IPS-18a (cell line): ENCODE measurements around the gene FAM24B.
"Not testable (repeated sequence)": the region's sequence is repeated elsewhere in the genome, so short reads cannot be mapped to it uniquely, and the experiment has no call there.

ENCODE experiments used
- H3K27ac ChIP-seq: one replicate; pipeline ENCODE4 v1.5.1; 2013; ENCODE audit warnings: low read length
- H3K27me3 ChIP-seq: one replicate; pipeline ENCODE4 v1.6.1; 2013; ENCODE audit warnings: mild to moderate bottlenecking, low read length; ENCODE audit not compliant: control insufficient read depth, insufficient read depth
- H3K36me3 ChIP-seq: one replicate; pipeline ENCODE4 v1.6.1; 2013; ENCODE audit warnings: low read depth, low read length; ENCODE audit not compliant: control insufficient read depth
- H3K4me1 ChIP-seq: one replicate; pipeline ENCODE4 v1.6.1; 2013; ENCODE audit warnings: low read depth, low read length; ENCODE audit not compliant: control insufficient read depth
- H3K4me3 ChIP-seq: one replicate; pipeline ENCODE4 v1.5.1; 2013; ENCODE audit warnings: low read length
- H3K9ac ChIP-seq: one replicate; pipeline ENCODE4 v1.6.1; 2013; ENCODE audit warnings: mild to moderate bottlenecking, low read length, moderate library complexity
- H3K9me3 ChIP-seq: one replicate; pipeline ENCODE4 v1.6.1; 2013; ENCODE audit warnings: low read depth, low read length; ENCODE audit not compliant: control insufficient read depth

Gene FAM24B, protein sequence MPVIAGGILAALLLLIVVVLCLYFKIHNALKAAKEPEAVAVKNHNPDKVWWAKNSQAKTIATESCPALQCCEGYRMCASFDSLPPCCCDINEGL

DNA sequence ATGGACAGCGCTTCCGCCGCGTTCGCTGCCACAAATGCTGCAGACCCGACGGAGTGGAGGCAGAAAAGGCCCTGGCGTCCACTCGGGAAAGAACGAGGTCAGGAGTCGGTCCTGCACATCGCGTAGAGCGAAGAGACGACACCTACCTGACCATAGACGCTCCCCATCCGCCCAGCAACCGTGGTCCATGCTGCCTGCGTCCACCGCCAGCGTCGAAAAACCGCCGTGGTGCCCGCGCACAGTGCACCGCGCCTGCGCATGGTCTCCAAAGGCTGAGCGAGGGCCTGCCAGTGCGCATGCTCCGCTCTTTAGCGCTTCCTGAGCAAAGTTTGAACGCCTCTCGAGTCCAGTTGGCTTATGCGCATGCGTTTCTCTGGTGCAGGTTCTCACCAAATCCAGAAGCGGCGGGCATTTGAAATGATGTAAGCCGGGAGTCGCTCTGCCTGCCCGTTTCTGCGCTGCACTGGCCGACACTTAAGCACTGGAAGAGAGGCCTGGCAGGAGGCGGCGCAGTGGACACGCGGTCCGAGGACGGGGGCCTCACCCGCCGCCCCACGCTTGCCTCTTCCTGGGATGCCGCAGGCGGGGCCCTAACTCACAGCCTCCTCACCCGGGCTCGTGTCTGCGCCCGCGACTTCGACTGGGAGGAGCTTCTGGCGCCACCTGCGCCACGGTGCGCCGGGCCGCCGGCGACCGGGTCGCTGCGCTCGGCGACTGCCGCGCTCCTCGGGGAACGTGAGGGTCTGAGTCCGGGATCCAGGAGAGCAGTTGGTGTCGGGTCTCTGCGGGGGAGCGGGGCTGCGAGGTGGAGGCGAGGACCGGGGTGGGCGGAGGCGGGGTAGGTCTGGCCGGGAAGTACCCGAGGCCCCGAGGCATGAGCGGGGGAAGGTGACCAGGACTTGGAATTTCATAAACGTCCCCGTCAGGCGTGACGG lies at the start of gene FAM24B:
FAM24B (minus strand) TSS at position 243 of the 935 bp plus-strand sequence. CDS start 29,066 bp downstream, outside the sequence.
- Histone ChIP-seq H3K27ac (no peak within 1 kb of the TSS), H3K4me3 (peak within 1 kb of the TSS; percentile 73), H3K9ac (peak within 1 kb of the TSS; percentile 53)

DNA sequence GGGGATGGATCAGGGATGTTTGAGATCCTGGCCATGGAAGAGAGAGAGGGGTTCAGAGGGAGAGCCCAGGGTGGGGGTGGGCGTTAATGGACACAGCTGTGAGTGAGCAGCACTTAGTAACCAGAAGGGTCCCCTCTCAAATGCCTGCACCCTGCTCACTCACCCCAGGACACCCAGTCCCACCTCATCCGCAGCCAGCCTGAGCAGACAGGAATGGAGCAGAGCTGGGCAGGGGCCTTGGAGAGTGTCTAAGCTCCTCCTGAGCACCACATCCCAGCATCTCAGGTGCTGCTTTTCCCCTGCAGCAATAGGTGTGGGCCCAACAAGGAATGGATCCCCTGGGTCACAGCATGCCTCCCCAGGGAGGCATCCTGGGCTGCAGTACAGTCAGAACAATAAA lies 36.3 kb upstream of the FAM24B start:
- H3K4me1 ChIP-seq = no peaks in the 10 kb centered on the region

More for the DNA sequence above, at the start of gene FAM24B:
- Histone ChIP-seq H3K27me3 (no peaks in the 10 kb centered on the region), H3K9me3 (no peaks in the 10 kb centered on the region), H3K36me3 (no peaks in the 10 kb centered on the region), H3K4me1 (peaks cover 35% of the 10 kb centered on the region)

DNA sequence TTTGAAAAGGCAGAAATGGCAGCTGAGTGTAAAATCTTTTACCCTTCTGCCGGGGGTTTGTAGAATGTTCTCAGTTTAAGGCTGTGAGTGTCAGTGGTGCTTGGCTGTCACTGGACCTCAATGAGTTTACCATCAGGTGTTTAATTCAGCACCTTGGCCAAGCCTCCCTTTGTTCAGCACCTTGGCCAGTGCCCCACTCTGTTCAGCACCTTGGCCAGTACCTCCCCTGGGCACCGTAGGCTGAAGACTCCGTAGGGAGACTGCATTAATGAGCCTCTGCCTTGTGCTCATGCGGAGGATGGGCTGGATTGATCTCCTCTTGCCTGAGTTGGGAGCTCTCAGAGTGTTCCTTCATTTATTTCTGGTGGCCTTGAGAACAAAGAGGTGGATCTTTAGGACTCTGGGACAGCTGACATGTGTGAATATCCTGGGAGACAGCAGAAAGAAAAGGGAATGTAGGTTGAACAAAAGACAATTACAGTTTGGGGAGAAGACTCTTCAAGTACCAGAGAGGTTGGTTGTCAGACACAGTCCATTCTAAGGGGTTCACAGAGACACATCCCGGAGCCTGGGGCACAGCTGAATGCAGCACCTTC lies 32.6 kb upstream of the FAM24B start:
- no peaks in the 10 kb centered on the region for H3K27me3 ChIP-seq
- no peak overlapping the region for H3K4me3 ChIP-seq
- H3K9me3 ChIP-seq = no peaks in the 10 kb centered on the region
- H3K4me1 ChIP-seq = no peaks in the 10 kb centered on the region
- no peak overlapping the region for H3K27ac ChIP-seq
- no peaks in the 10 kb centered on the region for H3K36me3 ChIP-seq
- no peak overlapping the region for H3K9ac ChIP-seq

More for the DNA sequence above, 36.3 kb upstream of the FAM24B start:
- Histone ChIP-seq H3K9ac (no peak overlapping the region), H3K9me3 (no peaks in the 10 kb centered on the region), H3K4me3 (no peak overlapping the region), H3K27ac (no peak overlapping the region), H3K36me3 (no peaks in the 10 kb centered on the region), H3K27me3 (no peaks in the 10 kb centered on the region)

DNA sequence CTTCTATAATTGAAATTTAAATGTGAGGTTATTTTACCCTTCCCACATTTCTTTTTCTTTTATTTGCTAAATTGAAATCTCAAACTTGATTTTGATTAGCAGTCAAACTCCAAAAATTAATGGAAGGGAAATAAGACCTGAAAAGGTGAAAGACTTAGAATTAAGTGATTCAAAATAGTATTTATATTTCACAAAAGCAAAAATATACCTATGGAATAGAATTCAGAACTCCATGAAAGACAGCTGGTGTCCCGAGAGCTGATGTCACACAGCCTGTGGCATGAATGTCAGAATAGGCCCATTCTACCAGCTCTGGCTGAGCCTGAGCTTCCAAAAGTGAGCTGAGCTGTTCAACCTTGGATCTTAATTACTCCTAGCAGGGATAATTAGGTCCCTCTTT lies 30.9 kb upstream of the FAM24B start, which contains the start of gene FAM24A:
FAM24A (plus strand) TSS at position 301 of the 400 bp plus-strand sequence. CDS start 1,025 bp downstream, outside the sequence.
- Histone ChIP-seq H3K9me3 (no peaks in the 10 kb centered on the region), H3K27me3 (no peaks in the 10 kb centered on the region), H3K27ac (no peak within 1 kb of the TSS), H3K4me1 (no peaks in the 10 kb centered on the region), H3K9ac (no peak within 1 kb of the TSS), H3K36me3 (no peaks in the 10 kb centered on the region), H3K4me3 (no peak within 1 kb of the TSS)

DNA sequence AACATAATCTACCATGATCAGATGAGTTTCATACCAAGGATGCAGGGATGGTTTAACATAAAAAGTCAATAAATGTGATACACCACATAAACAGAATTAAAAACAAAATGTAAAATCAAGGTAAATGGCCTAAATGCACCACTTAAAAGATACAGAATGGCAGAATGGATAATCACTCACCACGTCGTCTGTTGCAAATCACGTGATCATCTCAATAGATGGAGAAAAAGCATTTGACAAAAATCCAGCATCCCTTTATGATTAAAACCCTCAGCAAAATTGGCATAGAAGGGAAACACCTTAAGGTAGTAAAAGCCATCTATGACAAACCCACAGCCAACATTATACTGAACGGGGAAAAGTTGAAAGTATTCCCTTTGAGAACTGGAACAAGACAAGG lies 24.5 kb upstream of the FAM24B start:
- H3K27me3 ChIP-seq, H3K9ac ChIP-seq, H3K4me1 ChIP-seq, H3K27ac ChIP-seq, H3K9me3 ChIP-seq, H3K4me3 ChIP-seq, H3K36me3 ChIP-seq: not testable (repeated sequence)

DNA sequence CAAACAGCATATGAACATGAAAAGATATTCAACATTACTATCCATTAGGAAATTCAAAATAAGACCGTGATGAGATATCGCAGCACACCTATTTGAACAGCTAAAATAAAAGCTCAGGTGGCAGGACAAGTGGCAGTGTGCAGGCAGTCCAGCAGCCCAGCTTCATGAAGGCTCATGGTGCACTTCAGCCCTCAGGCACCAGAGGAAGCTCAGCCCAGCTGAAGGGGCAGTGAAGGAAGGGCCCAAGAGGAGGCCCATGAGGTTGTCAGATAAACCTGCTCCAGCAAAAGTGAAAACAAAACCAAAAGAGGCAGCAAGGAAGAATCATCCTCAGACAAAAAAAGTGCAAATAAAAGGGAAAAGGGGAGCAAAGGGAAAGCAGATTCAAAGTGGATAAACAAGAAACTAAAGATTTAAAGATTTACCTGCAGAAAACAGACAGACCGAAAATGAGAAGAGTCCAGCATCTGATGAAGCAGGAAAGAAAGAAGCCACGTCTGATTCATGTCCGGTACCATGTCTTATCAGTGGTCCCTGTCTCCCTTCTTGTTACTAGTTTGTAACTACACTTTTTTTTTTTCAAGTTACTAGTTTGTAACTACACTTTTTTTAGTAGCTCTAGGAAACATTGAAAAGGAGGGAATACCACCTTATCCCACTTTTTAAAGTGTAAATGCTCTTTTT lies 15.0 kb upstream of the FAM24B start:
- no peak overlapping the region for H3K4me3 ChIP-seq
- H3K9me3 ChIP-seq = no peaks in the 10 kb centered on the region
- no peaks in the 10 kb centered on the region for H3K27me3 ChIP-seq
- H3K27ac ChIP-seq = no peak overlapping the region
- no peaks in the 10 kb centered on the region for H3K36me3 ChIP-seq
- no peak overlapping the region for H3K9ac ChIP-seq
- H3K4me1 ChIP-seq = no peaks in the 10 kb centered on the region

DNA sequence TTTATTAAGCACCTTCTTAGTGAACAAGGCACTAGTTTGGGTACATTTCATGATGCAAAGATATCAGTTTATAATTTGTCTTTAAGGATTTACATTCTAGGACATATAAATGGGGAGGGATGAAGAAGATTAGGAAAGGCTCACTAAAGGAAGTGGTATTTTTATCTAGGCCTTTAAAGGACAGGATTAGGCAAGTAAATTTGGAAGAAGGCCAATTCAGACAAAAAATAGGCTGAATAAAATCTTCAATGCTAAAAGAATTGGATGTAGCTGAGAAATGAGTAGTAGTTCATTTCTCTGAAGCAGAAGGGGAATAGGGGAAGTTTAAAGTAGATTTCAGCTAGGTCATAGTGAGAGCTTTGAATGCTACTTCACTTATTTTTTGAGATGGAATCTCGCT lies 4.8 kb upstream of the FAM24B start:
- Histone ChIP-seq H3K27me3 (no peaks in the 10 kb centered on the region), H3K4me1 (peaks cover 2% of the 10 kb centered on the region), H3K27ac (no peak overlapping the region), H3K4me3 (no peak overlapping the region), H3K9me3 (no peaks in the 10 kb centered on the region), H3K36me3 (no peaks in the 10 kb centered on the region), H3K9ac (no peak overlapping the region)

DNA sequence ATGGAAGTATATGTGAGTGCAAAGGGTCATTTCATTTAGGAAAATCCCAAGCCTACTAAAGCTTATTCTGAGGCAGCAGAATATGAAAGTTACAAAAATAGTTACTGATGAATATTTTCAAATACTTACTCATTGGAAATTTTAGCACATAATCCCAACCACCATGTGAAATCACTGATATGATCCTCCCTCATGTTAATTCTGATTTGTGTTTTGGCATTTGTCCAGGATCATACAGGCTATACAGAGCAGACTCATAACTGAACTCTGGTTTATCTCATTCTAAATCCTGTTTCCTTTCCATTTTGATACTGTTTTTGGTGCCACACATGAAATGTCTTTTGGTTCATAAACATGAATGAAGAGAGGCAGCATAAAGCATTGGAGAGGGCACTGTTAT lies 3.4 kb upstream of the FAM24B start:
- no peak overlapping the region for H3K9ac ChIP-seq
- no peaks in the 10 kb centered on the region for H3K27me3 ChIP-seq
- H3K4me3 ChIP-seq = no peak overlapping the region
- peaks cover 8% of the 10 kb centered on the region for H3K4me1 ChIP-seq
- no peak overlapping the region for H3K27ac ChIP-seq
- no peaks in the 10 kb centered on the region for H3K9me3 ChIP-seq
- H3K36me3 ChIP-seq = no peaks in the 10 kb centered on the region

DNA sequence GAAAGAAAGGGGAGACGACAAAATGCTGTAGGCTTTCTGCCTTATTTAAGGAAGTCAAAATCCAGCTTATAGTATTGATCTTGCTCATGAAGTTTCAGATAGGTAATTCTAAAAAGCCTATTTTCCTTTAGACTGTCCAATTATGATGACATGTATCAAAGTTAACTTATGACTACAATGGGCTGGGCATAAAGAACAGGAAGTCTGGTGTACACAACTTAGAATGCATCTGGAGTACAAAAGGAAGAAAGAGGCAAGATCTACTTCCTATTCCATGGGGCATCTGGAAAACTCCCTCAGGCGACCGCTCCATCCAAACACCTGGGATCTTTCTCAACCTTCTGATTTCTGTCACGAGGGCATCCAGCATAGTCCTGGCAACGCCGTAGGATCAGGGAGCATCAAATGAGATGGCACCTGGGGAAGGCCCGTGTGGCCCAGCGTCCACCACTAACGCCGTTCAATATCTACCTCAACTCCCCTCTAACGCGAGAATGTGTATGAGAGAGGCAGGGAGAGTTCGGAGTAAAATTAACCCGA lies 512 bp downstream of the FAM24B start:
- Histone ChIP-seq H3K4me3 (peak overlapping the region; percentile 73), H3K9ac (peak overlapping the region; percentile 53), H3K4me1 (peaks cover 42% of the 10 kb centered on the region), H3K27me3 (no peaks in the 10 kb centered on the region), H3K27ac (no peak overlapping the region), H3K9me3 (no peaks in the 10 kb centered on the region), H3K36me3 (no peaks in the 10 kb centered on the region)

DNA sequence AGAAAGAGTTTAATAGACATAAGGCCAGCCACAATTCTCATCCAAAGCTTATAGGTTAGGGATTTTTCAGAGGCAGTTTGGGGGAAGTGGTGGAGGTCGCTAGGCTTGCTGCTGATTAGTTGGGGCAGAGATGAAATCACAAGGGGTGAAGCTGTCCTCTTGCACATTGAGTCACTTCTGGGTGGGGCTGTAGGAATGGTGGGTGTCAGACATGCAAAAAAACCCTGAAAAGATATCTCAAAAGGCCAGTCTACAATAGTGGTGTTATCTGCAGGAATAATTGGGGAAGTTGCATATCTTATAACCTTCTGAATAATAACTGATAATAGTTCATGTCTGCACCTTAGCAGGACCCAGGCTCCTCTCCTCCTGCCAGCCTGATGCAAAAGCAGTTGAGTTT lies 2.1 kb downstream of the FAM24B start:
- Histone ChIP-seq H3K27ac (peak overlapping the region; percentile 92), H3K4me3 (peak overlapping the region; percentile 73), H3K9me3 (no peaks in the 10 kb centered on the region), H3K4me1 (peaks cover 51% of the 10 kb centered on the region), H3K9ac (peak overlapping the region; percentile 55), H3K36me3 (no peaks in the 10 kb centered on the region), H3K27me3 (no peaks in the 10 kb centered on the region)

DNA sequence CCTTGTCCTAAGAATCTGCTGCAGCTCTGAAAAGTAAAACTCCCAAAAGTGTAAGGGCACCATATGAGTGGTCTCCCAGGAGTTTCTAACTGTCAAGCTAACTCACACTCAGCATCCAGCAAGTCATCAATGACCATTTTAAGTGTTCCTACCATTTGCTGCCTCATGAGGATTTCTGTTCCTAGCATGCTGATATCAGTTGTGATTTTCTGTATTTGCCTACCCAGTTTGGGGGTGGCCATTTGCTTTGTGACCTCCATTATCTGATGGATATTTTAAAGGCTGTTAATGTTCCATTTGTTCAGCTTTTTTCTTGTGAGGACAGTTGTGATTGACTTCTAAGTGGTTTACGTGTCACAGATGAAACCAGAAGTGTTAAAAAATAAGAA lies 2.9 kb downstream of the FAM24B start:
- H3K27ac ChIP-seq = peak overlapping the region; percentile 92
- H3K36me3 ChIP-seq = no peaks in the 10 kb centered on the region
- H3K9me3 ChIP-seq = no peaks in the 10 kb centered on the region
- no peaks in the 10 kb centered on the region for H3K27me3 ChIP-seq
- H3K4me3 ChIP-seq = peak overlapping the region; percentile 73
- peaks cover 51% of the 10 kb centered on the region for H3K4me1 ChIP-seq
- peak overlapping the region; percentile 55 for H3K9ac ChIP-seq
